ENCODE data around the gene DHRS7.

- TF ChIP-seq CTCF (IDR thresholded peaks at IDR 0.05; ENCODE audit: control extremely low read depth in 1 of 3, insufficient read depth in 1 of 3, low read depth in 1 of 3, low read length in 3 of 3) (no peak), YY1 (IDR thresholded peaks at IDR 0.05; ENCODE audit: low read depth, low read length) (no peak), CEBPB (IDR thresholded peaks at IDR 0.05; ENCODE audit: low read depth, low read length) (no peak), CREB1 (IDR thresholded peaks at IDR 0.05) (no peak), MAFK (IDR thresholded peaks at IDR 0.05; ENCODE audit: low read depth, low read length) (no peak), RNF2 (IDR thresholded peaks at IDR 0.05; ENCODE audit: borderline replicate concordance, low read depth, low read length, missing control alignments, poor library complexity, severe bottlenecking) (no peak), CHD2 (IDR thresholded peaks at IDR 0.05; ENCODE audit: low read length) (no peak), RFX5 (IDR thresholded peaks at IDR 0.05; ENCODE audit: borderline replicate concordance, low read depth, low read length) (no peak), HDAC6 (IDR thresholded peaks at IDR 0.05; ENCODE audit: low read depth, low read length) (no peak), EP300 (IDR thresholded peaks at IDR 0.05; ENCODE audit: borderline replicate concordance in 1 of 2, low read depth in 2 of 2, low read length in 2 of 2) (no peak), POLR2AphosphoS5 (IDR thresholded peaks at IDR 0.05; ENCODE audit: low read depth, low read length) (no peak), TCF12 (IDR thresholded peaks at IDR 0.05; ENCODE audit: low read depth, low read length) (no peak), SUZ12 (IDR thresholded peaks at IDR 0.05; ENCODE audit: low read length) (no peak), POLR2A (IDR thresholded peaks at IDR 0.05; ENCODE audit: control extremely low read depth in 1 of 2, low read depth in 2 of 2, low read length in 2 of 2) (no peak)
Measured at GRCh38 chr14:60171690-60172089, 6.5 kb upstream of the DHRS7 start.
